ENCODE data around the gene MUSK. TPM values are rescaled to one million over a fixed set of nuclear protein-coding genes. Genes with fewer than 3 reads are reported as not detected.
"Not testable (repeated sequence)": the region's sequence is repeated elsewhere in the genome, so short reads cannot be mapped to it uniquely, and the experiment has no call there.

MUSK gene
- total RNA-seq, 1 donor from 2014 or later: not detected

- Mint-ChIP-seq H3K27ac (no peak overlapping the region), H3K9me3 (ENCODE audit: low read depth) (no peaks in the 10 kb centered on the region), H3K4me3 (ENCODE audit: low read depth) (no peak overlapping the region), H3K36me3 (ENCODE audit: insufficient read depth) (no peaks in the 10 kb centered on the region), H3K27me3 (no peaks in the 10 kb centered on the region), H3K4me1 (ENCODE audit: low read depth) (peaks cover 2% of the 10 kb centered on the region)
- DNase-seq (ENCODE audit: low spot score, unreplicated experiment): no peak
- no peak for TF ChIP-seq CTCF (IDR thresholded peaks at IDR 0.05; ENCODE audit: unreplicated experiment)
Measured at GRCh38 chr9:110785166-110785565, 116.6 kb downstream of the MUSK start.

GRCh38 chr9:110788396-110788795 is 119.8 kb downstream of the MUSK start:
- not testable (repeated sequence) for H3K27me3 Mint-ChIP-seq; H3K9me3 Mint-ChIP-seq (ENCODE audit: low read depth); DNase-seq (ENCODE audit: low spot score, unreplicated experiment); H3K27ac Mint-ChIP-seq; H3K4me1 Mint-ChIP-seq (ENCODE audit: low read depth); H3K4me3 Mint-ChIP-seq (ENCODE audit: low read depth); H3K36me3 Mint-ChIP-seq (ENCODE audit: insufficient read depth)

- no peaks in the 10 kb centered on the region for H3K36me3 Mint-ChIP-seq (ENCODE audit: insufficient read depth)
Measured at GRCh38 chr9:110788871-110789270, 120.3 kb downstream of the MUSK start.

GRCh38 chr9:110797611-110798010 is 129.0 kb downstream of the MUSK start:
- TF ChIP-seq CTCF (IDR thresholded peaks at IDR 0.05; ENCODE audit: unreplicated experiment): no peak
- Mint-ChIP-seq H3K27me3 (no peaks in the 10 kb centered on the region), H3K27ac (no peak overlapping the region), H3K4me1 (ENCODE audit: low read depth) (no peaks in the 10 kb centered on the region), H3K36me3 (ENCODE audit: insufficient read depth) (no peaks in the 10 kb centered on the region), H3K9me3 (ENCODE audit: low read depth) (no peaks in the 10 kb centered on the region), H3K4me3 (ENCODE audit: low read depth) (no peak overlapping the region)
- no peak for DNase-seq (ENCODE audit: low spot score, unreplicated experiment)

More at GRCh38 chr9:110788871-110789270, 120.3 kb downstream of the MUSK start:
- no peak for DNase-seq (ENCODE audit: low spot score, unreplicated experiment)
- Mint-ChIP-seq H3K27me3 (no peaks in the 10 kb centered on the region), H3K4me1 (ENCODE audit: low read depth) (no peaks in the 10 kb centered on the region), H3K27ac (no peak overlapping the region), H3K9me3 (ENCODE audit: low read depth) (no peaks in the 10 kb centered on the region), H3K4me3 (ENCODE audit: low read depth) (no peak overlapping the region)
- no peak for TF ChIP-seq CTCF (IDR thresholded peaks at IDR 0.05; ENCODE audit: unreplicated experiment)

GRCh38 chr9:110799396-110799795 is 130.8 kb downstream of the MUSK start:
- no peaks in the 10 kb centered on the region for H3K9me3 Mint-ChIP-seq (ENCODE audit: low read depth)
- H3K4me3 Mint-ChIP-seq (ENCODE audit: low read depth): no peak overlapping the region
- no peak overlapping the region for H3K27ac Mint-ChIP-seq
- H3K4me1 Mint-ChIP-seq (ENCODE audit: low read depth): no peaks in the 10 kb centered on the region
- no peak for TF ChIP-seq CTCF (IDR thresholded peaks at IDR 0.05; ENCODE audit: unreplicated experiment)
- no peaks in the 10 kb centered on the region for H3K36me3 Mint-ChIP-seq (ENCODE audit: insufficient read depth)
- H3K27me3 Mint-ChIP-seq: no peaks in the 10 kb centered on the region
- DNase-seq (ENCODE audit: low spot score, unreplicated experiment): no peak

GRCh38 chr9:110801426-110801825 is 132.8 kb downstream of the MUSK start:
- Mint-ChIP-seq H3K27ac (no peak overlapping the region), H3K4me3 (ENCODE audit: low read depth) (no peak overlapping the region), H3K9me3 (ENCODE audit: low read depth) (no peaks in the 10 kb centered on the region), H3K27me3 (no peaks in the 10 kb centered on the region), H3K36me3 (ENCODE audit: insufficient read depth) (no peaks in the 10 kb centered on the region), H3K4me1 (ENCODE audit: low read depth) (no peaks in the 10 kb centered on the region)
- DNase-seq (ENCODE audit: low spot score, unreplicated experiment): no peak
- no peak for TF ChIP-seq CTCF (IDR thresholded peaks at IDR 0.05; ENCODE audit: unreplicated experiment)

All from progenitor cell of endocrine pancreas (in vitro differentiated cells).